GM12872 (cell line): Measurements from ENCODE around the gene GINM1.

Experiments
- TF ChIP-seq, protein P1 (sequence below): IDR thresholded peaks from 3 replicates; pipeline ENCODE4 v1.5.1; 2011; ENCODE audit warnings: low read depth, mild to moderate bottlenecking, low read length, moderate library complexity; ENCODE audit not compliant: insufficient read depth

The GINM1 gene, protein sequence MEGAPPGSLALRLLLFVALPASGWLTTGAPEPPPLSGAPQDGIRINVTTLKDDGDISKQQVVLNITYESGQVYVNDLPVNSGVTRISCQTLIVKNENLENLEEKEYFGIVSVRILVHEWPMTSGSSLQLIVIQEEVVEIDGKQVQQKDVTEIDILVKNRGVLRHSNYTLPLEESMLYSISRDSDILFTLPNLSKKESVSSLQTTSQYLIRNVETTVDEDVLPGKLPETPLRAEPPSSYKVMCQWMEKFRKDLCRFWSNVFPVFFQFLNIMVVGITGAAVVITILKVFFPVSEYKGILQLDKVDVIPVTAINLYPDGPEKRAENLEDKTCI

DNA sequence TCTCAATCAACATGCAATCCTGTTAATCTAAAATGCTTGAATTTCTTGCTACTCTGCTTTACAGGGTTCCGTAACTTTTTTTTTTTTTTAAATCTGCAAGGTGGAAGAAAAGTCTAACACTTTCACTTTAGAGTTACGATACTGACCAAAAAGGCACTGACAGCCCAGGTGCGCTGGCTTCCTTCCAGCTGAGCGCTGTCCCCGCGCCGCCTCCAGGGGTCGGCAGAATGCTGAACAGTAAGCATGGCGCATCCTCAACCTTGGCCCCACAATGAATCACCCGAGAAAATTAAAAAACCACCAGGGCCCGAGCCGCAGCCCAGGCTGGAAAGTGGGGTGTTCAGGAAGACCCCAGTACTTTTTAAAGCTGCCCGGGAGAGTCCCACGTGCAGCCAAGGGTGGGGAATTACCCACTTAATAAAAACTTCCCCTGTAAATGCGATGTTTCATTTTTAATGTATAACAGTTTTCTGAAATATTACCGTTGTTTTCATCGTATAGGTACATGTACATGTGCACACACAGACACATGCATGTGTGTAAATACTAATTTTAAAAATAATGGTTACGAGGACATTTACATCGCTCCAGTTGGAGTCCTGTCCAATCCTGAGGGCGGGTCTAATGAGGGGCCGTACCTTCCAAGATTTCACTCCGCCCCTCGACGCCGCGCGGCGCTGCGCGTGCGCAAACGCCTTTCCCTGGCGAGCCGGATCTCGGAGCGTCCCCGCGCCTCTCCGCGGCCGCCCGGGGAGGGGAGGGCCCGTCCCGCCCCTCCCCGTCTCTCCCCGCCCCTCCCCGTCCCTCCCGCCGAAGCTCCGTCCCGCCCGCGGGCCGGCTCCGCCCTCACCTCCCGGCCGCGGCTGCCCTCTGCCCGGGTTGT lies at the start of gene GINM1:
GINM1 (plus strand) TSS at position 849 of the 883 bp plus-strand sequence. CDS start 40 bp downstream, outside the sequence.
- TF ChIP-seq, protein P1, sequence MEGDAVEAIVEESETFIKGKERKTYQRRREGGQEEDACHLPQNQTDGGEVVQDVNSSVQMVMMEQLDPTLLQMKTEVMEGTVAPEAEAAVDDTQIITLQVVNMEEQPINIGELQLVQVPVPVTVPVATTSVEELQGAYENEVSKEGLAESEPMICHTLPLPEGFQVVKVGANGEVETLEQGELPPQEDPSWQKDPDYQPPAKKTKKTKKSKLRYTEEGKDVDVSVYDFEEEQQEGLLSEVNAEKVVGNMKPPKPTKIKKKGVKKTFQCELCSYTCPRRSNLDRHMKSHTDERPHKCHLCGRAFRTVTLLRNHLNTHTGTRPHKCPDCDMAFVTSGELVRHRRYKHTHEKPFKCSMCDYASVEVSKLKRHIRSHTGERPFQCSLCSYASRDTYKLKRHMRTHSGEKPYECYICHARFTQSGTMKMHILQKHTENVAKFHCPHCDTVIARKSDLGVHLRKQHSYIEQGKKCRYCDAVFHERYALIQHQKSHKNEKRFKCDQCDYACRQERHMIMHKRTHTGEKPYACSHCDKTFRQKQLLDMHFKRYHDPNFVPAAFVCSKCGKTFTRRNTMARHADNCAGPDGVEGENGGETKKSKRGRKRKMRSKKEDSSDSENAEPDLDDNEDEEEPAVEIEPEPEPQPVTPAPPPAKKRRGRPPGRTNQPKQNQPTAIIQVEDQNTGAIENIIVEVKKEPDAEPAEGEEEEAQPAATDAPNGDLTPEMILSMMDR = peak; percentile 78

DNA sequence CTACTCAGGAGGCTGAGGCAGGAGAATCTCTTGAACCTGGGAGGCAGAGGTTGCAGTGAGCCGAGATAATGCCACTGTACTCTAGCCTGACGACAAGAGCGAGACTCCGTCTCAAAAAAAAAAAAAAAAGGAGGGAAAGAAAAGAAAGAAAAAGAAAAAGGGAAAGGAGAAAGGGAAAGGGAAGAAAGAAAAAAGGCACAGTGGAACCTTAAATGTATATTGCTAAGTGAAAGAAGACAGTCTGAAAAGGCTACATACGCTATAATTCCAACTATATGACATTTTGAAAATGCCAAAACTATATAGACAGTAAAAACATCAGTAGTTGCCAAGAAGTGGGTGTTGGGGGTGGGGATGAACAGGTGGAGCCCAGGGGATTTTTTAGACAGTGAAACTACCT lies 36.5 kb upstream of the GINM1 start:
- TF ChIP-seq, protein P1 = no peak

DNA sequence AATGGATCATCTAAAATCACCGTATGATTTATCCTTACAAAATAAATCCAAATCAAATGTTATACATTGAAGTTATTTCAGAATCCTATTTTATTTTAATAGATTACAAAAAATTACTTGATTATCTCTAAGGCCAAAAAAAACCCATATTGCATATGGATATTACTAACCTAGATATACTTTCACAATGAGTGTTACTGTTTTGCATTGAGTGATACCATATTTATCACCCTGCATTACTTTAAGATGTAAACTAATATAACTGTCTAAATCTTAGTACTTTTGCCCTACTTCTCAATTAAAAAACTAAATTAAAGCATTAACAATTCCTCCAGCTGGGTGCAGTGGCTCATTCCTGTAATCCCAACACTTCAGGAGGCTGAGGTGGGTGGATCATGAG lies 31.4 kb upstream of the GINM1 start:
- TF ChIP-seq, protein P1 = no peak

DNA sequence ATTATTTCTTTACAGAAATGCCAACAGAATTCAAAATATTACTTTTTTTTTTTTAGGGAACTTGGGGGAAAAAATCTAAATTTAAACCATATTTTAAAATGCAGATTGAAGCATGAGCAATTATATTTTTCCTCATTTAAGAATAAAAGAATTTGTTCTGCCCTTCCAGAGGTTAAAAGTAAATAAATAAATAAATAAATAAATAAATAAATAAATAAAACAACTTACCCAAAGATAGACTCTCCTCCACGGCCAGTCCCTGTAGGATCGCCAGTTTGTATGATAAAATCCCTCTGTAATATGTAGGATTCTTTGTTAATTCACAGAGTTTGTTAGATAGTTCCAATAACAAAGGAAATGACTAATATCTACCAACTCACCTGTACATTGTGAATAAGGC lies 25.0 kb upstream of the GINM1 start:
- TF ChIP-seq, protein P1 = no peak

DNA sequence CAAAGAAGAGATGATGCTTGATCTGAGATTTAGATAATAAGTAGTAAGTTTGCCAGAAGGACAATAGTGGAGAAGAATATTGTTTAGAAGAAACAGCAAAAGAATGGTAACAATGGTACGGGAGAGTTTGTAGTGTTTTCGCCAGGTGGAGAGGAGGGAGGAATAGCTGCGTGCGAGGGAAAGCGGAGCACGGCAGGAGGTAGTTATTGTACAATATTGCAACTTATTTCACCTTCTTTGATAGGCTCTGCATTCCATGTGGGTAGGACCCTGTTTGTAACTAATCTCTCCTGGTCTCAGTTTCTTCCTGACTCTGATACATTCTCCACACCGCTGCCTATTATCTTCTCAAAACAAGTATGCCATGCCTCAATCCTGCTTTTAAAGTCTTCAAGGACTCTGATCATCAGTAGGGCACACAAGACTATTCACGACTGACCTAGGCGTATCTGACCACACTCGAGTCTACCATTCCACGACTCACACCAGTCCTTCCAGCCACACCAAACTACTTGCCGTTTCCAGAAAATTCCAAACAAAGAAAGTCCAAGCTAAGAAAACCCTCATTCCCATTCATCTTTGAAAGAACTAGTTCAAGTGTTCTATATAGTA lies 21.4 kb upstream of the GINM1 start:
- TF ChIP-seq, protein P1 = no peak; the same call in 1 of the 3 replicates

DNA sequence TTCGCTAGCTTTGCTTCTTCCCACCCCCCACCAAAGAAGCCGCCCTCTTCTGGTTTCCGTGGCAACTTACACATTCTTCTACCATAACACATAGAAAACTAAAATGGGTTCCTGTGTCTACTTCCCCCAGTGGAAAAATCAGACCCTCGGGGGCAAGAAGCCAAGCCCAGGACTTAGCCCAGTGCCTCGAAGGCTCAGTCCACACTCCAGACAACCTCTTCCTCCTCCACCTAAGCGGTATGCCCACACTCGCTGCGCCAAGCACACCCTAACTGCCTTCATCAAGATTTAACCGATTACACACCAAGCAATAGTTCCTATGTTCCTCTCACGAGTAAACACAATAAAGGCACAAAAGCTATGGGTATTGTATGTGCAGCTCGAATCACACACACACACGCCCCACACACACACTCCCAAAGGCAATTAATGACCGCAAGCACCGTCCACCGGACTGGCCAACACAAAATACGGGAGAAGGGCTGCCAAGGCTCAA lies 20.9 kb upstream of the GINM1 start:
- TF ChIP-seq, protein P1 = 0 out of 3 replicates have a peak, but pooled peaks have one; percentile 41
